ENCODE measurements around the gene CCNT1. TPM values are rescaled to one million over a fixed set of nuclear protein-coding genes. Genes with fewer than 3 reads are reported as not detected.

The CCNT1 gene
- total and polyA plus RNA-seq, 5 experiments from 2014 or later = 12.9 to 66.5 (median 22.6) TPM

Small RNAs within 50 kb of the gene (microRNA-seq; reads per million reads assigned to microRNA genes)
- gene MIR1291 (ENCODE audit: borderline microRNAs expressed) = 4.4 reads per million, percentile 10 among the genes with 10 or more reads in this experiment

Other genes starting within 250 kb of the CCNT1 start
- gene ANP32D, start 244.1 kb downstream of the CCNT1 start, total RNA-seq = not detected
- gene ANP32D, start 244.1 kb downstream of the CCNT1 start, polyA plus RNA-seq = not detected
- not detected for gene C12orf54, start 234.2 kb downstream of the CCNT1 start, total RNA-seq
- not detected for gene C12orf54, start 234.2 kb downstream of the CCNT1 start, polyA plus RNA-seq
- gene OR8S1, start 191.1 kb downstream of the CCNT1 start, total RNA-seq = not detected
- not detected for gene OR8S1, start 191.1 kb downstream of the CCNT1 start, polyA plus RNA-seq
- not detected for gene LALBA, start 146.7 kb downstream of the CCNT1 start, total RNA-seq
- gene LALBA, start 146.7 kb downstream of the CCNT1 start, polyA plus RNA-seq = not detected
- 10 to 100 TPM; 83.3 to 92.4 TPM for gene KANSL2, start 34.5 kb downstream of the CCNT1 start, total RNA-seq
- 10 to 100 TPM; 21.0 to 30.2 (median 27.4) TPM for gene KANSL2, start 34.5 kb downstream of the CCNT1 start, polyA plus RNA-seq
- gene ADCY6, start 72.4 kb upstream of the CCNT1 start, total RNA-seq = not detected
- gene ADCY6, start 72.4 kb upstream of the CCNT1 start, polyA plus RNA-seq = not detected
- gene CACNB3, start 101.8 kb upstream of the CCNT1 start, total RNA-seq = 1 to 10 TPM; 3.2 to 3.3 TPM
- under 1 TPM; 0.19 to 0.52 (median 0.19) TPM for gene CACNB3, start 101.8 kb upstream of the CCNT1 start, polyA plus RNA-seq
- 100 to 1,000 TPM; 159 to 171 TPM for gene DDX23, start 135.5 kb upstream of the CCNT1 start, total RNA-seq
- gene DDX23, start 135.5 kb upstream of the CCNT1 start, polyA plus RNA-seq = 10 to 100 TPM; 27.6 to 52.2 (median 33.8) TPM
- gene RND1, start 149.2 kb upstream of the CCNT1 start, total RNA-seq = 1 to 10 TPM; 3.7 to 3.9 TPM
- 1 to 10 TPM in 2 of 3 donors, under 1 TPM in 1; 0.15 to 2.1 (median 1.3) TPM for gene RND1, start 149.2 kb upstream of the CCNT1 start, polyA plus RNA-seq
- gene FKBP11, start 208.8 kb upstream of the CCNT1 start, total RNA-seq = 10 to 100 TPM; 49.2 to 49.3 TPM
- gene FKBP11, start 208.8 kb upstream of the CCNT1 start, polyA plus RNA-seq = 100 to 1,000 TPM; 127 to 151 (median 131) TPM
- 10 to 100 TPM; 55.3 to 57.3 TPM for gene ARF3, start 240.8 kb upstream of the CCNT1 start, total RNA-seq
- gene ARF3, start 240.8 kb upstream of the CCNT1 start, polyA plus RNA-seq = 10 to 100 TPM; 19.5 to 24.4 (median 21.8) TPM

Data from naive thymus-derived CD8-positive, alpha-beta T cell (primary cell).